ENCODE data around the gene SOX4. TPM values are rescaled to one million over a fixed set of nuclear protein-coding genes. Genes with fewer than 3 reads are reported as not detected.

SOX4 gene
- total RNA-seq, 4 donors from 2014 or later = 6.2 to 24.7 (median 11.8) TPM

DNA sequence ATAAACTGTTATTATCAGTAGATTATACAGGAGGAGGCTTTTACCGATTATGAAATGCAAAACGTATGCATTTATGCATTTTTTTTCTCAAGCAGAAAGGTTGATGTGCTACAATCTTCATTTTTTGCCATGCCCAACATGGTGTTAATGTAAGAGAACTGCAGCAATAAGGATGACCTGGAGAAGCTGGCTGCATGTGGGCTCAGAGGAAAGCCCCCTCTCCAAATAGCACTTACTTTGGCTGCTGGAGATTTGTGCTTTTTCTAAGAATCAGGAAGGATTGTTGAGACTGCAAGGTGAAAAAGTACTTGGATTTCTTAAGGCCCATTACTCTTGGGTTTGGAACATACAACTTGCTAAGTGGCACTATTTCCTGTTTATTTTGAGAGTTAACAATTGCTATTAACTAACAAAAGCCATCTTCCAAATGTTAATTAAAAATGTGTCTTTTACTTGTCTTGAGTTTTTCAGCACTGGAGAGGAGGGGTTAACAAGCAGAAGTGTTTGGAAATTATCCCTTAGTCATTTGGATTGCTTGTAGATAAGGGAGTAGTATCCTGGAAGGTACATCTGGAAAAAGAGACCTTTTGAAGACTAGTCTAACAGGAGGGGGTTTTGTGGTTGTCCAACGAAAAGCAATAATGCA lies 5.6 kb downstream of the SOX4 start:
- TF ChIP-seq, protein P1, sequence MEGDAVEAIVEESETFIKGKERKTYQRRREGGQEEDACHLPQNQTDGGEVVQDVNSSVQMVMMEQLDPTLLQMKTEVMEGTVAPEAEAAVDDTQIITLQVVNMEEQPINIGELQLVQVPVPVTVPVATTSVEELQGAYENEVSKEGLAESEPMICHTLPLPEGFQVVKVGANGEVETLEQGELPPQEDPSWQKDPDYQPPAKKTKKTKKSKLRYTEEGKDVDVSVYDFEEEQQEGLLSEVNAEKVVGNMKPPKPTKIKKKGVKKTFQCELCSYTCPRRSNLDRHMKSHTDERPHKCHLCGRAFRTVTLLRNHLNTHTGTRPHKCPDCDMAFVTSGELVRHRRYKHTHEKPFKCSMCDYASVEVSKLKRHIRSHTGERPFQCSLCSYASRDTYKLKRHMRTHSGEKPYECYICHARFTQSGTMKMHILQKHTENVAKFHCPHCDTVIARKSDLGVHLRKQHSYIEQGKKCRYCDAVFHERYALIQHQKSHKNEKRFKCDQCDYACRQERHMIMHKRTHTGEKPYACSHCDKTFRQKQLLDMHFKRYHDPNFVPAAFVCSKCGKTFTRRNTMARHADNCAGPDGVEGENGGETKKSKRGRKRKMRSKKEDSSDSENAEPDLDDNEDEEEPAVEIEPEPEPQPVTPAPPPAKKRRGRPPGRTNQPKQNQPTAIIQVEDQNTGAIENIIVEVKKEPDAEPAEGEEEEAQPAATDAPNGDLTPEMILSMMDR (IDR thresholded peaks at IDR 0.05; ENCODE audit: low read depth) = no peak

DNA sequence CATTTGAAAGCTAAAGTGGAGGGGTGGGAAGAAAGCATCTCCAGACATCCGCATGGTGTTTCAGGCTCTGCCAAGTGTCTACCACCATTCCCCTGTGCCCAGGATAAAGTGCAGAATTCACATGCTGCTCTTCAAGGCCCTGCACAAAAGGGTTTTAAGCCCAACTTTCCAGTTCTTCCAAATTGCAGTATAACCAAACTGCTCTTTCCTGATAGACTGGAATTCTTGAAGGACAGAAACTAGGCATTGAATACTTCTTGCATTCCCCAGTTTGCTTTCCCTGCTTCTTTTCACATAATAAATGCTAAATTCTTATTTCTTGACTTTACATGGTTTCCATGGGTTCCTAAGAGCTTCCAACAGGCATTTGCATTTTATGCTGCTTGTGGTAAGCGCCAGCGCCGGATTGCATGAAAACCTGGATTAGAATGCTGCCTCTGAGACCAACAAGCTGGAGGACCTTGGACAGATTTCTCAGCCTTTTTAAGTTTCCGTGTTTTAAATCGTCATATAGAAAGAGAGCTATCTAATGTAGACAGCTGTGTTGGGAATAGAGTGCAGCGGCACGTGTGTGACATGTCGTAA lies 7.9 kb downstream of the SOX4 start:
- TF ChIP-seq, protein P1 (IDR thresholded peaks at IDR 0.05; ENCODE audit: low read depth) = no peak

DNA sequence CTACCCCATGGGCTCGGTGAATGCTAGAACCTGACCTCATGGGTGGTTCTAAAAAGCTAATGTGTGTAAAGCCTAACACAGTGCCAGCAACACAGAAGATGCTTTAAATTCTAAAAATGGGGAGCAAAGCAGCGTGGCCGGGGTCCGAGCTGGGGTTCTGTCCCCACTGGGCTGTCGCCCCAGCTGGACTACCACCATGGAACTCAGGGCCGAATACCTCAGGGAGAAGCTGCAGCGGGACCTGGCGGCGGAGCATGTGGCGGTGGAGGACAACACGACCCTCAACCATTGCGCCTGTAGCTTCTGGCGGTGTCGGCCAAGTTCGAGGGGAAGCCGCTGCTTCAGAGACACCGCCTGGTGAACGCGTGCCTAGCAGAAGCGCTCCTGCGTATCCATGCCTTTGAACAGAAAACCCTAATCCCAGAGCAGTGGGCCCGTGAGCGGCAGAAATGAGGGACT lies 8.4 kb downstream of the SOX4 start:
- TF ChIP-seq, protein P1 (IDR thresholded peaks at IDR 0.05; ENCODE audit: low read depth) = no peak

DNA sequence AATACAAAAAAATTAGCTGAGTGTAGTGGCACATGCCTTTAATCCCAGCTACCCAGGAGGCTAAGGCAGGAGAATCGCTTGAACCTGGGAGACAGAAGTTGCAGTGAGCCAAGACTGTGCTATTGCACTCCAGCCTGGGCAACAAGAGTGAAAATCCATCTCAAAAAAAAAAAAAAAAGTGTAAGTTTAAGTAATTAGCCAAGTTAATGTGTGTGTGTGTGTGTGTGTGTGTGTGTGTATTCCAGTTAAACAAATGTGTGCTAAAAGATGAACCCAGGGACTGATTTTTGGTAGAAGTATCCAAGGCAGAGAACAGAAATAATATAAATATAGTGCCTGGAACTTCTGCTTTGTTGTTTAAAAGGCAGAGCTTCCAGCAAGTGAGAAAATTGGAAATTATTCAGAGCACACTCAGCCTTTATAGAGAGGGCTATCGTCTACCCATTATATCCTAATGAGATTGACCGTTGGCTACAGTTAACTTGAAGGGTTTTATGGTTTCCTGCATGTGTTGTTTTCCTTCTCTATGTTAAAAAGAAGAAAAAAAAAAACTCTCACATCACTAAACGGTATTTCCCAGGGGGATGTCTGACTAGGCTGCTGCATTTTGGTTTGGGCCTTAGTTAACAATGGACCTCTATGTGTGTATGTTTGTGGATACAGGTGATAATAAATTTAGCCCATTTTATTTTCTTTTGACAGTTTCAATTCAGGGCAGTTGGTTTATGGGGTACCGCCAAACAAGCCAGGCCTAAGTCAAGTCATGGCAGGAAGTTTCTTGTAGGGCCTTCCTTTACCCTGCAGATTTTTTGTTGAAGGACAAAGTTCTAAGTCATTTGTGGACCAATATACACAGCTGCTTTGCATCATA lies 9.8 kb downstream of the SOX4 start:
- TF ChIP-seq, protein P1 (IDR thresholded peaks at IDR 0.05; ENCODE audit: low read depth) = no peak

DNA sequence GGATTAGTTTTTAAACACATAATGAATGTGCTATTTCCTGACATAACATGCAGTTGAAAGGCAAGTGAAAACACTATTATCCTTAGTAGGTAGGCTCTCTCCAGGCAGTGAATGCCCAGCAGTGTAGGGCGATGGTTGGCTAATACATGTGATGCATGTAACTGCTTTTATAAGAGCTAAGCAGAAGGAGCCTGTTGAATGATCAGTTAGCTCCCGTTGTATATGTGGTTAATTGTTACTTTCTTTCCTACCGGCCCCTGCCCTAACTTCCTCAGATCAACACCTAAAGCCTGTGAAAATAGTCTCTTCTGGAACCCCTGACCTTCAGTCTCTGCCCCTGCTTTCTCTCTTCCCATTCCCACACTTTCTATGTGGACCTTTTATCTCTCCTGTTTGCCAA lies 10.5 kb downstream of the SOX4 start:
- TF ChIP-seq, protein P1 (IDR thresholded peaks at IDR 0.05; ENCODE audit: low read depth) = no peak

DNA sequence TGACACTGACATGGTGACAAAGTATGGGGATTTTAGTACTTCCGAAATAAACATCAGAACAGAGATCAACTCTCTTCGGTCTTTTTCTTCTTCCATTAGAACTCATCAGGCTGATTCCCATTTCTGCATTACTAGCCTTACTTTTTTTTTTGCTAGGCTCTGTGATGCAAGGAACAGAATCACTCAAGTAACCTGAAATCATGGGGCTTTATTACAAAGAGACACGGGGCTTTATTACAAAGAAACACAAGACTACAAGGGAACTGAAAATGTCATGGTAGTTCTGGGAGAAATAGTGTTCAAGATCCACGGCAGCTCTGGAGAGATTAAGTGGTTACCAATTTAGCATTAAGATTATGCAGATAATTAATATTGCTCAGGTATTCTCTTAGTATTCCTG lies 11.6 kb downstream of the SOX4 start:
- TF ChIP-seq, protein P1 (IDR thresholded peaks at IDR 0.05; ENCODE audit: low read depth) = no peak

DNA sequence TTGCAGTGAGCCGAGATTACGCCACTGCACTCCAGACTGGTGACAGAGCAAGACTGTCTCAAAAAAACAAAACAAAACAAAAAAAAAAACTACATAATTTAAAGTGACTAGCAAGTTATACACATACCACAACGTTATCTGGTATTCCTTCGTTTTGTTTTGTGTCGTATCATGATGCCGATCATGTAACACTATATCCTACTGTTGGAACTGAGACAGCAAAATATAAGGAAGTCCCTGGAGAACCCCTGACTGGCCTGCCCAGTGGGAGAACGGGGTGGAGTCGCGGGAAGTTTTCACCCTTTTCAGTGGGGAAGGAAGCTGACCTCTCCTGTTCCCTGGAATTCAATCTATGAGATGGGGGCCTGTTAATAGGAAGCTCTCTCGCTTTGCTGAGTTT lies 15.1 kb downstream of the SOX4 start:
- TF ChIP-seq, protein P1 (IDR thresholded peaks at IDR 0.05; ENCODE audit: low read depth) = no peak
